GM21576 (cell line): Measurements from ENCODE around the gene TUSC2.
"Not testable (repeated sequence)": the region's sequence is repeated elsewhere in the genome, so short reads cannot be mapped to it uniquely, and the experiment has no call there.

Experiments
- ATAC-seq: cut with Tn5 transposase; IDR thresholded peaks from one replicate; pipeline ENCODE4 v1.9.1; 2021; ENCODE audit warnings: mild to moderate bottlenecking, moderate library complexity; ENCODE audit not compliant: unreplicated experiment

TUSC2 gene

DNA sequence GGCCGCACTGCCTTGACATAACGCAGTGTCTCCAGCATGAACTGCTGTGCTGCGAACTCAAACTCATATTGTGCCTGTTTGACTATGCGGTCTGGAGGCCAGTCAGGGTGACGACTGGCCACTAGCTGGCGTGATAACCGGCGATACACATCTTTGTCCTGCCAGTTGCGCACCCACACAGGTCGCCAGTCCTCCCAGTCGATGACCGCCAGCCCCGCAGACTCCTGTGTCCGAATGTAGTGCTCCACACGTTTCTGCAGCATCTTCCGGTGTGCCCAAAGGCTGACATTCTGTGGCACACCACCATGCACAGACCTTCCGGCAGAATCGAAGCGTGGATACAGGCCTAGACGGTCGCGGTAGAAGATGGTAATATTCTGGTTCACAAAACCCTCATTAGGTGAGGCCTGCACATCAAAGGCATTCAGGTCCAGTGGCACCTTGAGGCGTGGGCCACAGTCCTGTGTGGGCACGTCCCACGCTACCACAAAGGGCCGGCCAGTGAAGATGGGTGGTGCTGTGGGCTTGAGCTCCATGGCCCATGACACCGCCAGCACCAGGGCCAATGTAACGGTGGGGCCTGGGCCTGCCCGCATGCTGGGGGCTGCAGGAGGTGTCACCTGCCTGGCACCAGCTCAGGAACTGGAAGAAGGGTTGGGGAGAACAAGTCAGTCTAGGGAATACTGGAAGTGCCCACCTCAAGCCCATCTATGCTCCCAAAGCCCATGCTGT is 8.0 kb downstream of the TUSC2 start:
- ATAC-seq: no peak

DNA sequence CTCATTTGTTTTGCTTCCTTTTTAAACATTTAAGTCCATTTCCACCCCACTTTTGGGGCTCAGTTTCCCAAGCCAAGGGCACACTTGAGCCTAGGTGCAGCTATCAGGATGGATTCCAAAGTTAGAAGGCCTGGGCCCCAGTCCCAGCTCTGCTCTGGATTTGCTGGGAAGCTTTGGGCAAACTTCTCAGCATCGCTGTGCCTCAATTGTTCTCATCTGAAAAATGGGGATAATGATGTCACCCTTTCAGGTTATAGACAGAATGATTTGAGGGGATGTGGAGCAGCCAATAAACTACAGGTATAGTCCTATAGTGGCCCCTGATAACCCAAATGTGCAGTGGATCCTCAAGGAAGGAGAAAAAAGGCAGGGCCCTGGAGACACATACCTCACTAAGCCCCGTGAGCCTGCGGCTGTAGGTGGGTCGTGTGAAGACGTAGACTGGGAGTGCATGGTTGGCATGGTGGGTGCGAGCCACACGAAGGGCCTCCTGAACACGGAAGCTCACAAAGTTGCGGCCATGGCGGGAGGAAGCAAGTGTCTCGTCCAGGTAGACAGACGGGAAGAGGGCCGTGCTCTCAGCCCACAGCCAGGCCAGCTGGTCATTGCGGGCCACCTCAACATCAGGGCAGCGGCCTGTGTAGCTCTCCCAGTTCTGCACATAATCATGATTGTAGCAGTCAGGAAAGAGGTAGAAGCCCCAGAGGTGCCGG is 8.7 kb downstream of the TUSC2 start:
- ATAC-seq: no peak

DNA sequence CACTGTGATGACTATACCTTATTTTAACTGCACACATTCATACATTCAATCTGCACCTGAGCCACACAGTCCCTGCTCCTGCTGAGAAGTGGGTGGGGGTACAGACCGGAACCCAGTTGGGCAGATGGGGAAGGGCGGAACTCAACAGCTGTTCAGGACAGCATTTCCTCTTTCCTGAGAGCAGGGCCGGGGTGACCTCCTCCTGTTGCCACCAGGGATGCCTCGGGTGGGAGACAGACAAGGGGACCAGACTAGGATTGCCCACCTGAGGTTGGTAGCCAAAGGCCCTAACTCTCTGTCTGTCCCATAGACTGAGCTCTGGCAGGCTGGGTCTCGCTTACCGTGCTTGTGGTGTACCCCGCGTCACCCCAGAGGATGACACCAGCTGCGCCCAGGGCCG is 9.4 kb downstream of the TUSC2 start:
- no peak for ATAC-seq

DNA sequence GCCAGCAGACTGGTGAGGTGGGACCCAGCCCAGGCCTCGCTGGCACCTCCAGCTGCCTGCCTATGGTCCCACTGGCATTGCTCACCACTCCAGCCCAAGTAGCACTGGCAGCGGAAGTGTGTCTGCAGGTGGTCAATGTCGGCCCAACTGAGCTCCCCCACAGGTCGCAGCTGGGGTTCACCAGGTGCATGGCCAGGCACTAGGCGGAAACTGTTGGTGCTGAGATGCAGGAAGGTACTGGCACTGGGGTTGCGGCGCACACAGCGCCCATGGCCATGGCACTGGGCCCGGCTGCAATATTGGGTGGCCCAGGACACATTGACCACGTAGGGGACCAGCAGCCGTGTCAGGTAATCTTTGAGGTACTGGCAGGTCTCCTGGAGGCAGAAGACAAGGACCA is 9.9 kb downstream of the TUSC2 start:
- no peak for ATAC-seq

- no peak for ATAC-seq
These were observed 10.7 kb downstream of the TUSC2 start for GRCh38 chr3:50317300-50317699.

- ATAC-seq: no peak
These were observed 11.3 kb downstream of the TUSC2 start for GRCh38 chr3:50316657-50317242.

- ATAC-seq: no peak
These were observed 13.2 kb downstream of the TUSC2 start for GRCh38 chr3:50314816-50315215.

GRCh38 chr3:50314342-50314741 is 13.7 kb downstream of the TUSC2 start:
- no peak for ATAC-seq

DNA sequence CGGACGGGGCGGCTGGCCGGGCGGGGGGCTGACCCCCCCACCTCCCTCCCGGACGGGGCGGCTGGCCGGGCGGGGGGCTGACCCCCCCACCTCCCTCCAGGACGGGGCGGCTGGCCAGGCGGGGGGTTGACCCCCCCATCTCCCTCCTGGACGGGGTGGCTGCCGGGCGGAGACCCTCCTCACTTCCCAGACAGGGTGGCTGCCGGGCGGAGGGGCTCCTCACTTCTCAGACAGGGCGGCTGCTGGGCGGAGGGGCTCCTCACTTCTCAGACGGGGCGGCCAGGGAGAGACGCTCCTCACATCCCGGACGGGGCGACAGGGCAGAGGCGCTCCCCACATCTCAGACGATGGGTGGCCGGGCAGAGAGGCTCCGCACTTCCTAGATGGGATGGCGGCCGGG is 16.0 kb downstream of the TUSC2 start:
- not testable (repeated sequence) for ATAC-seq

GRCh38 chr3:50304601-50305000 is 23.4 kb downstream of the TUSC2 start:
- no peak for ATAC-seq

DNA sequence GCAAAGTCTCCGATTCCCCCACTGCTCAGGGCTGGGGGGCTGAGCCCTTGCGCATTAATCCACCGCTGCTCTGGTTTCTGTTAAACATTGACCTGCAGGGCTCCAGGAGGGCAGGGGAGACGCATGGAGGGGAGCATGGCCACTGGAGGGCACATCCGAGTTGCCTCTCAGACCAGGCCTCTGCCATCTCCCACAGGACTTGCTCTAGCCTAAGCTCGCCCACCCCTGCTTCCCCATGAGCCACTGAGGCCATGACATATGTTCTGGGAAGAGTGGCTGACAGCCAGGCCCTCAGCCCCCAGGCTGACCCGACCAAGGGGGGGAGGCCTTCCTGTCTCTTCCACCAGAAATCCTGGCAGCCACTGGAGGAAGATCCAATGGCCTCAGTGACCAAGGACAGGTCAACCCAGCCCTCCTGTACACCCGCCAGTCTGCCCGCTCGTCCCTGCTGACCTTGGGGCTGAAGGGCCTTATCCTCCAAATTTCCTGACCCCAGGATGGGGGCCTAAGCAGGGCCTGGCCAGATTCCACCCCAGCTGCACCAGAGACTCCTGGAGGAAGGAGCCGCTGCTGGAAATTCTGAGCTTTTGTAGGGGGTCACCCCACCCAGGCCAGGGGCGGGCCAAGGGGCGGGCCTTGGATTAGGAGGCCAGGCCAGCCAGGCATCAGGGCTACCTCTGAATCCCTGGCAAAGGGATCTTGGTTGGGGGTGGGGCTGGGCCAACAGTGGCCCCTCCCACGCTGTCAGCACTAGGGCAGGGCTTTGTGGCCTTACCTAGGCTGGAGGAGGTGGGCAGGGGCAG is 24.8 kb downstream of the TUSC2 start, which contains the start of gene HYAL1:
Gene HYAL1 (minus strand): TSS at position 562 of the 803 bp plus-strand sequence. CDS start 618 bp downstream, outside the sequence.
- ATAC-seq: no peak

- no peak for ATAC-seq
These were observed 25.7 kb downstream of the TUSC2 start for GRCh38 chr3:50302095-50303012.

- ATAC-seq: no peak
These were observed 27.3 kb downstream of the TUSC2 start for GRCh38 chr3:50300681-50301254.

GRCh38 chr3:50299929-50300680 is 27.9 kb downstream of the TUSC2 start:
- ATAC-seq: no peak

GRCh38 chr3:50299638-50299928 is 28.4 kb downstream of the TUSC2 start:
- no peak for ATAC-seq

- ATAC-seq: peak; percentile 81
These were observed 29.0 kb downstream of the TUSC2 start, which contains the start of the genes HYAL3 and NAA80 for GRCh38 chr3:50298836-50299637. HYAL3 (minus strand) TSS chr3:50299405; CDS start chr3:50295602, 3,803 bp downstream. NAA80 (minus strand) TSS chr3:50299405; CDS start chr3:50297463, 1,942 bp downstream.

- no peak for ATAC-seq
These were observed 29.9 kb downstream of the TUSC2 start for GRCh38 chr3:50297896-50298725.
